Lower leg skin (tissue), 3 donors: Measurements from ENCODE around the gene PYGB.

Experiments
- POLR2A ChIP-seq, 2 donors: fragments of 450-650 bp; IDR thresholded peaks; one replicate each; pipeline ENCODE4 v1.6.1; 2016 to 2017; ENCODE audit warnings: antibody characterized with exemption in 2 of 2, mild to moderate bottlenecking in 1 of 2, moderate library complexity in 1 of 2
- TF ChIP-seq, protein P1 (sequence below), 3 donors: fragments of 450-650 bp; IDR thresholded peaks; one replicate each; pipeline ENCODE4 v1.5.1; 2016; ENCODE audit warnings: antibody characterized with exemption in 3 of 3, mild to moderate bottlenecking in 3 of 3, moderate library complexity in 2 of 3

DNA sequence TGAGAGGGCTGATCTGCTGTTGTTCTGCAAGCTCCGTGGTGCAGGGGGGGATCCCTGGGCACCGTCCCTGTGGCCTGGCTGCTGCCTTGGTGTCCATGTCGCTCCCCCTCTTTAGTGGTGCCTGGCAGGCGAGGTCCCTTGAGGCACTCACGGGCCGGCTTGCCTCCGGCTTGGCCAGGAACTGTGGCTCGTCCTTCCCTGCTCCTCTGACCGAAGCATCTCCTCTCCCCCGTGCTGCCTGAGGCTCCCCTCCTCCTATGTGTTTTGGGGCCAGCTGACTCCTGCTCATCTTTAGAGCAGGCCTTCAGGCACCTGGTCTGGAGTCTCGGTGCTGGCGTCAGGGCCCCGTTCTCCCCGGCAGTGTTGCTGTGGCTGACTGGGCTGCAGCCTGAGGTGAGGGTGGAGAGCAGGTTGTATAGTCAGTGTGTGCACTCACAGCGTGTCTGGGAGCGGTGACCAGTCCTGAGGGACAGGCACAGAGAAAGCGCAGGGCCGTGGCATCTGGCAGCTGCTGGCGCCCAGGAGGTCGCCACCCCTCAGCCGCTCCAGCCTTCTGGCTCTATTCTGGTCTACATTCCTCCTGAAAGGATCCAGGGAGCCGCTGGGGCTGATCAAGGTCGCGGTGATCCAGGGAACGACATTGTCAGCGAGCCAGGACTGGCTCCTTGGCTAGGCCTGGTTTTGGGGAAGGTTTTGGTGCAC, 43.7 kb downstream of the PYGB start:
- TF ChIP-seq, protein P1, sequence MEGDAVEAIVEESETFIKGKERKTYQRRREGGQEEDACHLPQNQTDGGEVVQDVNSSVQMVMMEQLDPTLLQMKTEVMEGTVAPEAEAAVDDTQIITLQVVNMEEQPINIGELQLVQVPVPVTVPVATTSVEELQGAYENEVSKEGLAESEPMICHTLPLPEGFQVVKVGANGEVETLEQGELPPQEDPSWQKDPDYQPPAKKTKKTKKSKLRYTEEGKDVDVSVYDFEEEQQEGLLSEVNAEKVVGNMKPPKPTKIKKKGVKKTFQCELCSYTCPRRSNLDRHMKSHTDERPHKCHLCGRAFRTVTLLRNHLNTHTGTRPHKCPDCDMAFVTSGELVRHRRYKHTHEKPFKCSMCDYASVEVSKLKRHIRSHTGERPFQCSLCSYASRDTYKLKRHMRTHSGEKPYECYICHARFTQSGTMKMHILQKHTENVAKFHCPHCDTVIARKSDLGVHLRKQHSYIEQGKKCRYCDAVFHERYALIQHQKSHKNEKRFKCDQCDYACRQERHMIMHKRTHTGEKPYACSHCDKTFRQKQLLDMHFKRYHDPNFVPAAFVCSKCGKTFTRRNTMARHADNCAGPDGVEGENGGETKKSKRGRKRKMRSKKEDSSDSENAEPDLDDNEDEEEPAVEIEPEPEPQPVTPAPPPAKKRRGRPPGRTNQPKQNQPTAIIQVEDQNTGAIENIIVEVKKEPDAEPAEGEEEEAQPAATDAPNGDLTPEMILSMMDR (IDR thresholded peaks at IDR 0.05): no peak
- TF ChIP-seq POLR2A (IDR thresholded peaks at IDR 0.05): no peak
